Measurements from ENCODE around the gene CARD9.

- no peak for TF ChIP-seq EZH2 (IDR thresholded peaks at IDR 0.05)
- no peak for TF ChIP-seq EZH2phosphoT487 (IDR thresholded peaks at IDR 0.05)
Observed at GRCh38 chr9:136379003-136379287, 5.5 kb upstream of the CARD9 start.

All from neural progenitor cell (in vitro differentiated cells).